Measurements from ENCODE around the gene SOX12.
"Not testable (repeated sequence)": the region's sequence is repeated elsewhere in the genome, so short reads cannot be mapped to it uniquely, and the experiment has no call there.

Gene SOX12

GRCh38 chr20:363319-364078 lies 38.1 kb downstream of the SOX12 start:
- DNase-seq = no peak

DNA sequence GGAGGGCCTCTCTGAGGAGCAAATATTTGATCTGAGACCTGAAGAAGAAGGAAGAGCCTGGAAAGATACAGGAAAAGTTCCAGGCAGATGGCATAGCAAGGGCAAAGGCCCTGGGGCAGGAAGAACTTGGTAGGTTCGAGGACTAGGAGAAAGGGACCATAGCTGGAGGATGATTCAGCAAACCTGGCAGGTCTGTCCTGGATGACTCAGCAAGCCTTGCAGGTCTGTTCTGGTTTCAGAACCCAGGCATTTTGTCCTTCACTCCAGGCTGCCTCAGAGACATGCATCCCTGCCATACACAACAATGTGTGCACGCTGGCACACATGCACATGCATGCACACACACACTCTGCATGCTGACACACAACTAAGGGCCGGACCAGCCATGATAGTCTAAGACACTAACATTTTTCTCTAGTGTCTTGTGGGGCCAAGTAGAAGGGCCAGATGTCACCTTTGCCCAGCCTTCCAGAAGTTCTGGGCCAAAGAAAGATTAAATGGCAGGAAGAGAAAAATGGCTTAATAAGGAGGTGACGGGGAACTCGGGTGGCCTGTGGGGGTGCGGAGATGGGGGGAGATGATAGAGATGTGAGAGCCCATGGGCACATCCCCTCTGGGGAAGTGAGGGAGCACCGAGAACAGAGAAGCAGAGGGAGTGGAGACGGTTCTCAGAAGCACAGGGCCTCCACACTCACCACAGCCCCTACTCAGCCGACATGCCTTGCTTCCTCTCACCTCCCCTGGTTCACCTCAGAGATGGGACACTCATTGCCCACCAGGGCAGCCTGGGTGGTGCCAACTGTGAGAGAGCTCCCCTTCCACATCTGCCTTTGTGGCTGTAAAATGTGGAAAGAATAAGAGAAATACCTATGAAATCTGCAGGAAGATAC lies 39.8 kb downstream of the SOX12 start:
- no peak for DNase-seq

GRCh38 chr20:366041-366718 lies 40.8 kb downstream of the SOX12 start:
- DNase-seq = no peak

GRCh38 chr20:366719-367485 lies 41.5 kb downstream of the SOX12 start:
- DNase-seq = no peak

DNA sequence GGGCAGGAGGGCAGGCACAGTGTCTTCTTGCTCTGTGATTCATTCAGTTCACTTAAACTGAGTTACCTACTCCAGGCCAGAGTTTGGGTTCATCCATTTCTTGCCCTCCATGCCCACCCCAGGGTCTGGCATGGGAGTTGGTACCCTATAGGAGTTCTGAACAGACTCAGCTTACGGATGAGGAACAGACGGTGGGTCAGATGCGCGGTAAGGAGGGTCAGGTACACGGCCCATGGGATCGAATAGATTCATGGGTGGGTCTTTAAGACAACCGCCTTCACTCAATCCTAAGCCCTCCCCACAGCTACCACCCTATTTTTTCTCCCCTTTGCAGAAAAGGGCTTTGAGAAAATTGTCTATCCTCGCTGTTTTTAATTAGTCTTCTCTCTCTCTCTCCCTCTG lies 42.1 kb downstream of the SOX12 start:
- no peak for DNase-seq

- DNase-seq = no peak
These were observed 43.6 kb downstream of the SOX12 start for GRCh38 chr20:368915-369314.

- DNase-seq = no peak
These were observed 44.8 kb downstream of the SOX12 start for GRCh38 chr20:370151-370600.

GRCh38 chr20:370977-371754 lies 45.8 kb downstream of the SOX12 start:
- no peak for DNase-seq

DNA sequence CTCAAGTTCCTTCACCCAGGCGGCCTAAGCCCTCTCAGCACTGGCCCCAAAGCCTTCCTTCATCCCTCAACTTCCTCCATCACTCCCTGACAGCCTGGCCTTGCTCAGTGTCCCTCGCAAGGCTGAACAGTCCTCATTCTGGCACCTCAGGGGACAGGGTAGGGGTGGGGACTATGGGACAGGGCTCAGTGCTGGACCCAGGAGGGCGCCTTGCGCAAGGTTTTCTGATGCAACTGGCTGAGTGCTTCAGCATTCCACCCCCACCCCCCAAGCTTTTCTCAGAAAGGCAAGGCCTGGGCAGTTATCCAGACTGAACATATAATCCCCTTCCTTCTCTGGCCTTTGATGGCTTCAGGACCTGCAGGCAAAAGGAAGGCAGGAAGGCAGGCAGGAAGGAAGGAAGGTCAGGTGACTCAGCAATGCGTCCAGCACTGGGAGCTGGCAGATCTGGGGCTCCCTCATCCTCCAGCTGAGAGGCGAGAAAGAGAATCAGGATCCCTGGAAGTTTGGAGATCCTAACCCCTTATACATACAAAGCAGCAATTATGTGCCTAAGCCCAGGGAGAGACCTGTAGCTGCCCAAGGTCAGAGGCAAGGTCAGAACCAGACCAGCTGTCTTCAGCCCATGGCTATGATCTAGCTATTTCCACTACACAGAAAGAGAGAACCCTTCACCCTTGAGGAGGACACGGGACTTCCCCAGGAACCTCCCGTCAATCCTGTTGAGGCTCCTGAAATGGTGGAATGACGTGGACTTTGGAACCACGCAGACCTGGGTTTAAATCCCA lies 46.6 kb downstream of the SOX12 start:
- no peak for DNase-seq

GRCh38 chr20:372543-373082 lies 47.3 kb downstream of the SOX12 start:
- DNase-seq = not testable (repeated sequence)

GRCh38 chr20:373171-373890 lies 48.0 kb downstream of the SOX12 start:
- no peak for DNase-seq

- DNase-seq = no peak
These were observed 50.0 kb downstream of the SOX12 start for GRCh38 chr20:375265-375889.

GRCh38 chr20:376089-376488 lies 50.7 kb downstream of the SOX12 start:
- no peak for DNase-seq

DNA sequence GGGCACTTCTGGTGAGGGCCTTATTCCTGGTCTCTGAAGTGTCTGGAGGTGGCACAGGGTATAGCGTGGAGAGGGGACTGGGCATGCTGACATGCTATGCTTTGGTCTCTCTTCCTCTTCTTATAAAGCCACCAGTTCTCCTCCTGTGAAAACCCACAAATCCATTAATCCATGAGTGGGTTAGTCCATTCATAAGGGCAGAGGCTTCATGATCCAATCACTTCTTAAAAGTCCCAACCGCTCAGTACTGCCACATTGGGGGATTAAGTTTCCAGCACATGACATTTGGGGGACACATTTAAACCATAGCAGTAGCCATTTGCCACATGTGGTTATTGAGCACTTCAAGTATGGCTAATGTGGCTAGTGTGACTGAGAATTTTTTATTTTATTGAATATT lies 51.4 kb downstream of the SOX12 start:
- DNase-seq = no peak

GRCh38 chr20:377578-377977 lies 52.2 kb downstream of the SOX12 start:
- DNase-seq = not testable (repeated sequence)

DNA sequence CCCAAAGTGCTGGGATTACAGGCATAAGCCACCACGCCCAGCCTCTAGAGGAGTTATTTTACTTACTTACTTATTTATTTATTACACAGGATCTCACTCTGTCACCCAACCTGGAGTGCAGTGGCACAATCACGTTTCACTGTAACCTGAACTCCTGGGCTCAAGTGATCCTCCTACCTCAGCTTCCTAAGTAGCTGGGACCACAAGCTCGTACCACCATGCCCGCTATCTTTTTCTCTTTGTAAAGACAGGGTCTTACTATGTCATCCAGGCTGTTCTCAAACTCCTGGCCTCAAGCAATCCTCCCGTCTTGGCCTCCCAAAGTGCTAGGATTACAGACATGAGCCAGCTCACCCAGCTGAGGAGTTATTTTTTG lies 53.6 kb downstream of the SOX12 start:
- DNase-seq = no peak
